K562 (cell line): ENCODE data around the gene KRT76. TPM values are rescaled to one million over a fixed set of nuclear protein-coding genes. Genes with fewer than 3 reads are reported as not detected.

Experiments used
- ATAC-seq: fragments of 200-7000 bp; cut with Tn5 transposase; 3 replicates; pipeline ENCODE4 v1.9.1; 2020; ENCODE audit warnings: moderate library complexity
- BruUV-seq: library from RNA; stranded (reverse); fragments of 400-500 nt; replicated peaks from 2 replicates; lab custom pipeline; 2021; lab: Mats Ljungman, UMichigan
- CTCF ChIA-PET: fragments of 300-600 bp; formaldehyde crosslinking; extraction: SDS; loops from one replicate; lab custom pipeline; 2021; ENCODE audit warnings: low intra/inter-chr PET ratio; lab: Yijun Ruan, JAX
- POLR2A ChIA-PET: fragments of 300-600, 350-650 bp; sonication (Branson Sonifier 250); formaldehyde crosslinking; extraction: SDS; loops from one replicate; lab custom pipeline; 2021; ENCODE audit warnings: antibody characterized with exemption, inconsistent platforms; lab: Yijun Ruan, JAX
- DNase-seq, 4 experiments: peaks; one replicate each; pipeline versions ENCODE4 v3.0.0 to v3.0.0-alpha.2; 2011 to 2018; ENCODE audit warnings: low spot score in 3 of 4, mixed read lengths in 3 of 4; ENCODE audit errors: extremely low read depth in 1 of 4
- FAIRE-seq: peaks from 2 replicates; lab custom pipeline; 2011; peaks lifted over from hg19 to GRCh38; lab: Jason Lieb, UNC
- H2AFZ ChIP-seq: 2 replicates; pipeline ENCODE4 v1.6.0; 2011; ENCODE audit warnings: low read depth, low read length, control low read depth, inconsistent platforms
- H3K27ac ChIP-seq: fragments of 200-600 bp; 3 replicates; pipeline ENCODE4 v1.8.0; 2011; ENCODE audit warnings: low read depth, mild to moderate bottlenecking, control low read depth, inconsistent platforms, low read length, moderate library complexity, mixed read lengths; ENCODE audit errors: extremely low read depth
- H3K27me3 ChIP-seq, 2 experiments: fragments of 300-600 bp in 1 of 2; 2 replicates in 1 of 2; 3 replicates in 1 of 2; pipeline versions ENCODE4 v1.6.0 to v1.8.0; 2011; ENCODE audit warnings: inconsistent platforms in 2 of 2, low read length in 2 of 2, mild to moderate bottlenecking in 1 of 2, mixed read lengths in 1 of 2, moderate library complexity in 1 of 2; ENCODE audit not compliant: control insufficient read depth in 2 of 2, insufficient read depth in 2 of 2
- H3K36me3 ChIP-seq: fragments of 300-600 bp; 3 replicates; pipeline ENCODE4 v1.8.0; 2011; ENCODE audit warnings: mild to moderate bottlenecking, low read length, inconsistent platforms; ENCODE audit not compliant: control insufficient read depth, insufficient read depth
- H3K4me1 ChIP-seq, 2 experiments: fragments of 200-600 bp in 1 of 2; replicated peaks in 1 of 2; 2 replicates in 1 of 2; 3 replicates in 1 of 2; pipeline versions ENCODE4 v1.5.1 to v1.8.0; 2011; ENCODE audit warnings: inconsistent platforms in 2 of 2, low read length in 2 of 2, mild to moderate bottlenecking in 1 of 2, mixed read lengths in 1 of 2, moderate library complexity in 1 of 2; ENCODE audit not compliant: control insufficient read depth in 2 of 2, insufficient read depth in 2 of 2
- H3K4me2 ChIP-seq: 2 replicates; pipeline ENCODE4 v1.6.1; 2011; ENCODE audit warnings: low read length, control low read depth, inconsistent platforms, mixed read lengths; ENCODE audit not compliant: insufficient read depth
- H3K4me3 ChIP-seq: fragments of 200-600 bp; sonication (generic), shearing (Covaris generic); 2 replicates; pipeline ENCODE4 v1.5.1; 2016; ENCODE audit warnings: control low read depth, inconsistent platforms
- H3K79me2 ChIP-seq: fragments of 200-600 bp; 3 replicates; pipeline ENCODE4 v1.8.0; 2011; ENCODE audit warnings: low read length, inconsistent platforms; ENCODE audit not compliant: control insufficient read depth, insufficient read depth
- H3K9ac ChIP-seq, 2 experiments: 2 replicates each; pipeline versions ENCODE4 v1.6.0 to v1.6.1; 2011; ENCODE audit warnings: low read depth in 2 of 2, low read length in 2 of 2, control low read depth in 1 of 2, inconsistent platforms in 1 of 2, mild to moderate bottlenecking in 1 of 2, mixed read lengths in 1 of 2; ENCODE audit not compliant: insufficient read depth in 1 of 2
- H3K9me1 ChIP-seq: one replicate; pipeline ENCODE4 v1.6.0; 2011; ENCODE audit warnings: inconsistent platforms, mild to moderate bottlenecking, low read length, moderate library complexity; ENCODE audit not compliant: control insufficient read depth, insufficient read depth
- H3K9me3 ChIP-seq: replicated peaks from 2 replicates; pipeline ENCODE4 v1.5.1; 2011; ENCODE audit warnings: low read depth, low read length, inconsistent platforms; ENCODE audit not compliant: control insufficient read depth, insufficient read depth
- H4K20me1 ChIP-seq: replicated peaks from 2 replicates; pipeline ENCODE4 v1.6.1; 2011; ENCODE audit warnings: low read length, inconsistent platforms, mixed read lengths; ENCODE audit not compliant: control insufficient read depth, insufficient read depth
- ARID3B ChIP-seq: fragments of 250-450 bp; sonication (Bioruptor Pico); IDR thresholded peaks from 2 replicates; pipeline ENCODE4 v1.4.0; 2020; ENCODE audit warnings: borderline replicate concordance
- DMBX1 ChIP-seq: fragments of 250-450 bp; sonication (Bioruptor Pico); IDR thresholded peaks from 2 replicates; pipeline ENCODE4 v1.8.0; 2022; ENCODE audit warnings: inconsistent platforms, mild to moderate bottlenecking, moderate library complexity, borderline replicate concordance
- NFE2 ChIP-seq: IDR thresholded peaks from 2 replicates; pipeline ENCODE4 v1.6.1; 2014; ENCODE audit warnings: antibody characterized with exemption, low read depth
- TSHZ1 ChIP-seq: fragments of 250-450 bp; sonication (Bioruptor Pico); IDR thresholded peaks from 2 replicates; pipeline ENCODE4 v1.4.0; 2020; ENCODE audit warnings: mild to moderate bottlenecking, moderate library complexity
- ZNF174 ChIP-seq: fragments of 250-450 bp; sonication (Bioruptor Pico); IDR thresholded peaks from 2 replicates; pipeline ENCODE4 v1.4.0; 2020; ENCODE audit warnings: mild to moderate bottlenecking
- ZNF57 ChIP-seq: fragments of 450-650 bp; formaldehyde crosslinking; IDR thresholded peaks from 2 replicates; pipeline ENCODE4 v1.4.0; 2020; ENCODE audit warnings: mild to moderate bottlenecking, moderate library complexity
- WGBS: fragments of 100-300 bp; shearing (Covaris generic); methylation state at CpG from one replicate; pipeline ENCODE4 v1.1.6; 2016; ENCODE audit warnings: low coverage, mixed read lengths; ENCODE audit not compliant: insufficient coverage; ENCODE audit errors: missing lambda C conversion rate; 5-methylcytosine and 5-hydroxymethylcytosine counted together
- in situ Hi-C: fragments of 300-500 bp; cut with MboI; formaldehyde crosslinking; loops from 4 replicates; pipeline ENCODE4 v1.15.0; 2018; ENCODE audit warnings: inconsistent platforms, mixed read lengths
- intact Hi-C: fragments of 100-400 bp; cut with micrococcal nuclease; formaldehyde crosslinking; loops from 2 replicates; pipeline ENCODE4 v1.14.2; 2022
- polyA plus RNA-seq, 8 experiments: library from polyadenylated mRNA; depleted of rRNA in 4 of 8; stranded (reverse) in 5 of 8; unstranded in 3 of 8; fragments of >200 nt; fragmentation: Nextera tagmentation in 2 of 8; fragmentation: Illumina TruSeq in 1 of 8; extraction: Ambion mirVana in 2 of 8; extraction: Trizol in 1 of 8; gene quantifications; 2 replicates each; pipeline versions ENCODE4 v1.2.1 to v1.2.3, GENCODE V29; 2011 to 2014; ENCODE audit warnings: inconsistent platforms in 1 of 8, missing spikeins in 1 of 8
- total RNA-seq, 7 experiments: library from RNA; depleted of rRNA in 6 of 7; stranded (reverse); fragments of >200 nt in 6 of 7; fragmentation: Illumina TruSeq in 2 of 7; extraction: Trizol in 2 of 7; gene quantifications; 2 replicates each; pipeline versions ENCODE4 v1.2.1 to v1.2.3, GENCODE V29; 2011 to 2021; ENCODE audit warnings: low replicate concordance in 1 of 7

Gene KRT76
- total and polyA plus RNA-seq, 9 of the 15 experiments (the other 6 are each of a cell fraction or from before 2014, with no cell fraction given) = not detected

GRCh38 chr12:52728374-52728773 is 48.8 kb downstream of the KRT76 start:
- no peaks in the 10 kb centered on the region for H3K9me1 ChIP-seq
- no peaks in the 10 kb centered on the region for H3K9me3 ChIP-seq
- 0 out of 2 replicates have a peak, but pooled peaks cover 5% of the 10 kb centered on the region for H4K20me1 ChIP-seq
- no TSS peak for BruUV-seq
- ATAC-seq = no peak
- H2AFZ ChIP-seq = no peak overlapping the region
- in situ Hi-C loops = no loop called here
- POLR2A ChIA-PET = no interaction called here
- intact Hi-C loops = no loop called here
- DNase-seq = no peak
- no peaks in the 10 kb centered on the region for H3K79me2 ChIP-seq
- no peak overlapping the region for H3K27ac ChIP-seq
- peak; percentile 35 for FAIRE-seq
- no peak for TF ChIP-seq DMBX1
- TF ChIP-seq TSHZ1 = no peak
- no peak for TF ChIP-seq NFE2
- TF ChIP-seq ZNF57 (CRISPR knock-in tag) = no peak
- TF ChIP-seq ARID3B (CRISPR knock-in tag) = no peak
- no peak for TF ChIP-seq ZNF174 (CRISPR knock-in tag)
- no peaks in the 10 kb centered on the region for H3K4me1 ChIP-seq
- no peak overlapping the region for H3K4me2 ChIP-seq
- no peak overlapping the region for H3K9ac ChIP-seq
- peaks cover 31 to 63% of the 10 kb centered on the region in 2 experiments for H3K27me3 ChIP-seq
- H3K36me3 ChIP-seq = no peaks in the 10 kb centered on the region
- 0% methylated on average over 2 of the region's 2 CpGs for WGBS
- no peak overlapping the region for H3K4me3 ChIP-seq
- CTCF ChIA-PET = interaction anchor here (0.7 kb wide), 1 partner anchor 30 kb away, joined by 3 read pairs; no protein-coding TSS in a partner anchor
